Ishikawa (cell line): ENCODE data around the gene CD52.

ENCODE experiments used
- EP300 ChIP-seq: IDR thresholded peaks from 2 replicates; pipeline ENCODE4 v1.6.1; 2012; ENCODE audit warnings: borderline replicate concordance
- TAF1 ChIP-seq: IDR thresholded peaks from 2 replicates; pipeline ENCODE4 v1.6.1; 2012; ENCODE audit warnings: low read depth, mild to moderate bottlenecking
- TF ChIP-seq, protein P1 (sequence below): IDR thresholded peaks from 2 replicates; pipeline ENCODE4 v1.6.1; 2012

DNA sequence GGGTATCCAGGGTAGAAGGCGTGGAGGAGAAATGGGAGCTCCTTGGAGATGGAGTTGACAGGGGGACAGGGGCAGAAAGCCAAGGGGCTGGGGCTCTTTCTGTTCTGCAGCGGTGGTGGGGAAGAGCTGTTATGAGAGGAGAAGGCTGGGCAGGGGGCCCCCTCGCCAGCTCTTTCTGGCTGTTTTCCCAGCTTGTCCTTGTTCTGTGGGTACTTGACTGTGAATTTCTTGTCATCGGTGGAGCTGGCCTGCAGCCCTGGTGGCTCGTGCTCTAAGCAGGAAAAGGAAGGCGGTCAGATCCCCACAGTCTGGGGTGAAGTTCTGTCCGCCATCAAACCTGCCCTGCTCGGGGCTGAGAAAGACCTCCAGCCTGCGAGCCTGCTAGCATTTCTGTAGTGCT is 47.2 kb downstream of the CD52 start:
- no peak for TF ChIP-seq TAF1
- TF ChIP-seq, protein P1, sequence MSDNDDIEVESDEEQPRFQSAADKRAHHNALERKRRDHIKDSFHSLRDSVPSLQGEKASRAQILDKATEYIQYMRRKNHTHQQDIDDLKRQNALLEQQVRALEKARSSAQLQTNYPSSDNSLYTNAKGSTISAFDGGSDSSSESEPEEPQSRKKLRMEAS = no peak
- TF ChIP-seq EP300 = no peak
